H1 (cell line): ENCODE measurements around the gene NANP.

Experiments used
- BCL11A ChIP-seq, 2 experiments: IDR thresholded peaks; one replicate each; pipeline ENCODE4 v1.6.1; 2011; ENCODE audit warnings: low read depth in 2 of 2, low read length in 2 of 2, mild to moderate bottlenecking in 2 of 2
- CREB1 ChIP-seq: IDR thresholded peaks from 2 replicates; pipeline ENCODE4 v1.6.1; 2012; ENCODE audit warnings: inconsistent platforms
- EP300 ChIP-seq, 2 experiments: IDR thresholded peaks; 1 replicate in 1 of 2; 2 replicates in 1 of 2; pipeline ENCODE4 v1.6.1; 2011 to 2012; ENCODE audit warnings: low read depth in 2 of 2, low read length in 2 of 2, mild to moderate bottlenecking in 2 of 2, borderline replicate concordance in 1 of 2, inconsistent platforms in 1 of 2, moderate library complexity in 1 of 2
- JUN ChIP-seq: IDR thresholded peaks from 2 replicates; pipeline ENCODE4 v1.6.1; 2011; ENCODE audit warnings: low read depth, mild to moderate bottlenecking, improper control_type of control experiment, low read length
- JUND ChIP-seq: IDR thresholded peaks from 2 replicates; pipeline ENCODE4 v1.6.1; 2011; ENCODE audit warnings: mild to moderate bottlenecking, improper control_type of control experiment, low read length
- POU5F1 ChIP-seq: IDR thresholded peaks from 2 replicates; pipeline ENCODE4 v1.6.1; 2011; ENCODE audit warnings: low read depth, mild to moderate bottlenecking, low read length, moderate library complexity
- RFX5 ChIP-seq: IDR thresholded peaks from 2 replicates; pipeline ENCODE4 v1.6.1; 2011; ENCODE audit warnings: low read depth, low read length, improper control_type of control experiment, borderline replicate concordance
- TF ChIP-seq, protein P1 (sequence below), 3 experiments: IDR thresholded peaks; 1 replicate in 2 of 3; 2 replicates in 1 of 3; pipeline versions ENCODE4 v1.5.1 to v1.6.1; 2011; ENCODE audit warnings: low read length in 3 of 3, mild to moderate bottlenecking in 3 of 3, inconsistent platforms in 2 of 3, low read depth in 1 of 3, moderate library complexity in 1 of 3; ENCODE audit not compliant: insufficient read depth in 1 of 3; ENCODE audit errors: control extremely low read depth in 1 of 3

DNA sequence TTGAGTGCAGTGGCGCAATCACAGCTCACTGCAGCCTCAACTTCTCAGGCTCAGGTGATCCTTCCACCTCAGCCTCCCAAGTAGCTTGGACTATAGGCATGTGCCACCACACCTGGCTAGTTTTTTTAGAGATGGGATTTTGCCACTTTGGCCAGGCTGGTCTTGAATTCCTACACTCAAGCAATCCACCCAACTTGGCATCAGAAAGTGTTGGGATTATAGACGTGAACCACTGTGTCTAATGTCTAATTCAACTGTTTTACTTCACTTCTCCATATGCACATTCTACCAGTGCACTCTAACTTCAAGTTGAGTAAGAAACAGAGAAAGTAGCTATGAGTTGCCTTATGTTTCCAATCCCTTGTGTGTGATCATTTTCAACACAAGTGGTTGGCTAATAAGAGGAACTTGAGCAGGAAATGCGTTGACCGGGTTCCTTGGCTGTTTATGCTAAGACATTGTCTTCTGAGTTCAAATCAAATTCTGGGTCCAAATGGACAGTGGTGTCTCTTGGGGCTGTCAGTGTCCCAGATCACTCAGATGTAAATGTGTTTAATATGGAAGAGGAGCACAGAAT, 48.9 kb upstream of the NANP start:
- no peak for TF ChIP-seq RFX5
- TF ChIP-seq, protein P1, sequence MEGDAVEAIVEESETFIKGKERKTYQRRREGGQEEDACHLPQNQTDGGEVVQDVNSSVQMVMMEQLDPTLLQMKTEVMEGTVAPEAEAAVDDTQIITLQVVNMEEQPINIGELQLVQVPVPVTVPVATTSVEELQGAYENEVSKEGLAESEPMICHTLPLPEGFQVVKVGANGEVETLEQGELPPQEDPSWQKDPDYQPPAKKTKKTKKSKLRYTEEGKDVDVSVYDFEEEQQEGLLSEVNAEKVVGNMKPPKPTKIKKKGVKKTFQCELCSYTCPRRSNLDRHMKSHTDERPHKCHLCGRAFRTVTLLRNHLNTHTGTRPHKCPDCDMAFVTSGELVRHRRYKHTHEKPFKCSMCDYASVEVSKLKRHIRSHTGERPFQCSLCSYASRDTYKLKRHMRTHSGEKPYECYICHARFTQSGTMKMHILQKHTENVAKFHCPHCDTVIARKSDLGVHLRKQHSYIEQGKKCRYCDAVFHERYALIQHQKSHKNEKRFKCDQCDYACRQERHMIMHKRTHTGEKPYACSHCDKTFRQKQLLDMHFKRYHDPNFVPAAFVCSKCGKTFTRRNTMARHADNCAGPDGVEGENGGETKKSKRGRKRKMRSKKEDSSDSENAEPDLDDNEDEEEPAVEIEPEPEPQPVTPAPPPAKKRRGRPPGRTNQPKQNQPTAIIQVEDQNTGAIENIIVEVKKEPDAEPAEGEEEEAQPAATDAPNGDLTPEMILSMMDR (IDR thresholded peaks at IDR 0.05; ENCODE audit: control extremely low read depth in 1 of 3, insufficient read depth in 1 of 3, low read depth in 1 of 3, low read length in 3 of 3), result no peak
- no peak for TF ChIP-seq EP300 (IDR thresholded peaks at IDR 0.05; ENCODE audit: borderline replicate concordance in 1 of 2, low read depth in 2 of 2, low read length in 2 of 2)
- TF ChIP-seq POU5F1, result no peak
- no peak for TF ChIP-seq BCL11A (IDR thresholded peaks at IDR 0.05; ENCODE audit: low read depth in 2 of 2, low read length in 2 of 2)
- TF ChIP-seq CREB1, result no peak
- no peak for TF ChIP-seq JUN
- no peak for TF ChIP-seq JUND
